RWPE2 (cell line): ENCODE data around the gene RFC5.

ENCODE experiments used
- ATAC-seq: fragments of 200-7000 bp; cut with Tn5 transposase; 3 replicates; pipeline ENCODE4 v1.9.1; 2021; ENCODE audit warnings: low read depth
- DNase-seq: peaks from one replicate; pipeline ENCODE4 v3.0.0-alpha.2; 2020; ENCODE audit warnings: low spot score
- H3K27ac ChIP-seq: fragments of 450-650 bp; 2 replicates; pipeline ENCODE4 v1.5.1; 2017; ENCODE audit warnings: mild to moderate bottlenecking; ENCODE audit not compliant: poor library complexity, severe bottlenecking
- H3K27me3 ChIP-seq: fragments of 250-450 bp; sonication (Bioruptor Pico); 2 replicates; pipeline ENCODE4 v1.5.1; 2021; ENCODE audit warnings: mild to moderate bottlenecking, moderate library complexity; ENCODE audit not compliant: insufficient read depth, poor library complexity, severe bottlenecking
- H3K36me3 ChIP-seq: fragments of 250-450 bp; sonication (Bioruptor Pico); 2 replicates; pipeline ENCODE4 v1.5.1; 2020; ENCODE audit warnings: low read depth, mild to moderate bottlenecking, moderate library complexity
- H3K4me1 ChIP-seq: fragments of 250-450 bp; sonication (Bioruptor Pico); 2 replicates; pipeline ENCODE4 v1.5.1; 2021; ENCODE audit warnings: mild to moderate bottlenecking, moderate library complexity; ENCODE audit not compliant: insufficient read depth, poor library complexity, severe bottlenecking
- H3K4me3 ChIP-seq: fragments of 250-450 bp; sonication (Bioruptor Pico); 2 replicates; pipeline ENCODE4 v1.5.1; 2021; ENCODE audit warnings: mild to moderate bottlenecking, moderate library complexity; ENCODE audit not compliant: severe bottlenecking
- H3K9me3 ChIP-seq: fragments of 250-450 bp; sonication (Bioruptor Pico); 2 replicates; pipeline ENCODE4 v1.5.1; 2021; ENCODE audit warnings: mild to moderate bottlenecking, moderate library complexity; ENCODE audit not compliant: severe bottlenecking
- TF ChIP-seq, protein P1 (sequence below): fragments of 450-650 bp; IDR thresholded peaks from one replicate; pipeline ENCODE4 v1.5.1; 2017; ENCODE audit warnings: mild to moderate bottlenecking, moderate library complexity; ENCODE audit not compliant: poor library complexity, severe bottlenecking

The RFC5 gene, protein sequence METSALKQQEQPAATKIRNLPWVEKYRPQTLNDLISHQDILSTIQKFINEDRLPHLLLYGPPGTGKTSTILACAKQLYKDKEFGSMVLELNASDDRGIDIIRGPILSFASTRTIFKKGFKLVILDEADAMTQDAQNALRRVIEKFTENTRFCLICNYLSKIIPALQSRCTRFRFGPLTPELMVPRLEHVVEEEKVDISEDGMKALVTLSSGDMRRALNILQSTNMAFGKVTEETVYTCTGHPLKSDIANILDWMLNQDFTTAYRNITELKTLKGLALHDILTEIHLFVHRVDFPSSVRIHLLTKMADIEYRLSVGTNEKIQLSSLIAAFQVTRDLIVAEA

DNA sequence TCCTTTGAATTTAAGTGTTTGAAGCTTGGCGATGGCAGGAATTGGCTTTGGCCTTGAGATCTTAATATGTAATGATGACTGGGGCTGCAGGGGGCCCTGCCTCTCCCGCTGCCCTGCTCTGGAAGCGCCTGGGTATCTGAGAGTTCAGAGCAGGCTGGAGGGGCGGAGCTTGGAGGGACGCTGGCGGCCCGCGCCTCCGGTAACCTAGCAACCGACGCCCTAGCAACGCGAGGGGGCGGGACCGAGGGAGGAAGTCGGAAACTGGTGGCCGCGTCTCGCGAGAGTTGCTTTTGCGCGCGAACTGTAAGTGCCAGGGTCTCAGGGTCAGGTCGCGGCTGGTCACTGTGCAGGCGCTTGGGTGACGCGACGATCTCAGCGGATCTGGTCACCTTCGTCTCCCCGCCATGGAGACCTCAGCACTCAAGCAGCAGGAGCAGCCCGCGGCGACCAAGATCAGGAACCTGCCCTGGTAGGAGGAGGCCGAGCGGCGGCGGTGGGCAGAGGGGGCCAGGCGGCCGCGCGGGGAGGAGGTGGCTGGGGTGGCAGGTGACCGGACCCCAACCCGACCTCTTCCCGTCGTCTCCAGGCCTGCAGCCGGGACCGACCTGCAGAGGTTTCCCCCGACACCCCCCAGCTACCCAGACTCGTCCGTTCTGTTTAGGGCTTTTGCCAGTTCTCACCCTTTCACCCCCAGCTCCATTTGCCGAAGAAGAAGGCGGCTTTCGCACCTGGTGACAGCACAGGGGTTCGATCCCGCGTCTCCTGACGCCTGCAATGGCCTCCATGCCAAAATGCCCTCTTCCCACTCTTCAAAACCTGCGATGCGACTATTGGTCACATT is at the start of gene RFC5:
Gene RFC5 (plus strand): TSS at position 280 of the 841 bp plus-strand sequence. CDS start 125 bp downstream, at position 405.
- TF ChIP-seq, protein P1, sequence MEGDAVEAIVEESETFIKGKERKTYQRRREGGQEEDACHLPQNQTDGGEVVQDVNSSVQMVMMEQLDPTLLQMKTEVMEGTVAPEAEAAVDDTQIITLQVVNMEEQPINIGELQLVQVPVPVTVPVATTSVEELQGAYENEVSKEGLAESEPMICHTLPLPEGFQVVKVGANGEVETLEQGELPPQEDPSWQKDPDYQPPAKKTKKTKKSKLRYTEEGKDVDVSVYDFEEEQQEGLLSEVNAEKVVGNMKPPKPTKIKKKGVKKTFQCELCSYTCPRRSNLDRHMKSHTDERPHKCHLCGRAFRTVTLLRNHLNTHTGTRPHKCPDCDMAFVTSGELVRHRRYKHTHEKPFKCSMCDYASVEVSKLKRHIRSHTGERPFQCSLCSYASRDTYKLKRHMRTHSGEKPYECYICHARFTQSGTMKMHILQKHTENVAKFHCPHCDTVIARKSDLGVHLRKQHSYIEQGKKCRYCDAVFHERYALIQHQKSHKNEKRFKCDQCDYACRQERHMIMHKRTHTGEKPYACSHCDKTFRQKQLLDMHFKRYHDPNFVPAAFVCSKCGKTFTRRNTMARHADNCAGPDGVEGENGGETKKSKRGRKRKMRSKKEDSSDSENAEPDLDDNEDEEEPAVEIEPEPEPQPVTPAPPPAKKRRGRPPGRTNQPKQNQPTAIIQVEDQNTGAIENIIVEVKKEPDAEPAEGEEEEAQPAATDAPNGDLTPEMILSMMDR = no peak
- peaks cover 37% of the 10 kb centered on the region for H3K36me3 ChIP-seq
- H3K4me1 ChIP-seq = peaks cover 6% of the 10 kb centered on the region
- peak within 1 kb of the TSS; percentile 40 for H3K27ac ChIP-seq
- ATAC-seq (peak; percentile 96), DNase-seq (peak; percentile 98)
- H3K9me3 ChIP-seq = no peaks in the 10 kb centered on the region
- H3K4me3 ChIP-seq = peak within 1 kb of the TSS; percentile 79
- H3K27me3 ChIP-seq = no peaks in the 10 kb centered on the region

DNA sequence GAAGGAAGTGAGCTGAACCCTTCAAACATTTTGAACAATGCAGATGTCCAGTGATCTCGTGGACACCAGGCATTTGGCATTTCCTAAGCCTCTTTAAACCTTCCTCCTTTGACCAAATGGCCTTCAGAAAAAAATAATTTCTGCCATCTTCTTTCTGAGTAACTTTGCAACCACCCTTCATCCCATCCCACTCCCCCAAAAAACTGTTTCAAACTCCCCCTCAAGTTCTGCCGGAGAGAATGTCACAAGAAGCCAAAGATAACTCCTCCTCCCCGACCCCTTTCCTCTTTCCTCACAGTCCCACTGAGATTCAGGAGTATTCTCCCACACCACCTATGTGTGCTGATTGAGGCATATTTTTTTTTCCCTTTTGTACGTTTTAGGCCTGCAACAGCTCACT is 49.5 kb upstream of the RFC5 start:
- H3K4me3 ChIP-seq = no peak overlapping the region
- H3K4me1 ChIP-seq = peaks cover 5% of the 10 kb centered on the region
- H3K27me3 ChIP-seq = no peaks in the 10 kb centered on the region
- H3K9me3 ChIP-seq = no peaks in the 10 kb centered on the region
- no peak for DNase-seq
- no peaks in the 10 kb centered on the region for H3K36me3 ChIP-seq
- no peak overlapping the region for H3K27ac ChIP-seq
- ATAC-seq = no peak
- TF ChIP-seq, protein P1 = no peak

DNA sequence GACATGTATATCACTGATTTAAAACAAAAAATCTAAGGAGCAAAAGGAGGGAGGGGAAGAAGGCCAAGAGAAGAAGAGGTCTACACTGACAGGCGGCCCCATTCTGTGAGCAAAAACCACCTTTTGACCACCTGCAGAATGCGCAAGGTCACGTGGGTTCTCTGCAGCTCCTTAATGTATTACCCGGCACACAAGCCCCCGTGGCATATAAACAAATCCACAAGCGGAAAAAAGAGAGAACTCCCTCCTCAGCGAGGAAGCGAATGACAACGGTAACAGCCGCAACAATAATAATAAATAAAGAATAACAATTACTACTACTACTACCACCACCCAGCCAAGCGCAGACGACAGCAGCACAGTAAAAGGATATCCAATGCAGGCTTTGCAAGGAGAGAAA is 49.0 kb upstream of the RFC5 start:
- Histone ChIP-seq H3K9me3 (no peaks in the 10 kb centered on the region), H3K4me3 (no peak overlapping the region), H3K4me1 (peaks cover 5% of the 10 kb centered on the region), H3K27me3 (no peaks in the 10 kb centered on the region), H3K36me3 (no peaks in the 10 kb centered on the region), H3K27ac (no peak overlapping the region)
- no peak for DNase-seq
- no peak for ATAC-seq
- TF ChIP-seq, protein P1 = no peak

DNA sequence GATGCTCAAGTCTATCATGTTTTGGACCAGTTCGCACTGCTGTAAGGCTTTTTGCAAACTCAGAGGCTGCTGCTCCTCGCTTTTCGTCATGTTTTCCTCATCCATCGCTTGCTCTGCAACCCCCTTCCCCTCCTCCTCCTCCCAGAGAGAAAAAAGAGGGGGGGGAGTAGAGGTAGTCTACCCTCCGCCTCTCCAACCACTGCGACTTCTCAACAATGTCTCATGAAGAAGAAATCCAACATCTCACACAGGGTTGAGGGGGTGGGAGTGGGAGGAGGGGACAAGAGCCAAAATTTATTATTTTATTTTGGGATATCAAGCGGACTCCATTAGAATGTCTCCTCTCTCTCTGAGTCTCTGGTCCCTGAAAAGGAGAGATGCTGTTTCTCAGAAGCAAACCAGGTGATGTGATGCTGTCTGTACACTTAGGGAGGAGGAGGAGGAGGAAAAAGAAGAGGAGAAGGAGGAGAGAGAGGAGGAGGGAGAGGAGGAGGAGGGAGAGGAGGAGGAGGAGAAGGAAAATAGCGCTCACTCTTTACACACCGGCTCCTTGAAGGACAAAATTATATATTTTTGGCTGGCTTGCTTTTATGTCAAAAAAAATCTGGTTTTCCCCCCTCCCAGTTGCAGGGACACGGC is 48.2 kb upstream of the RFC5 start:
- Histone ChIP-seq H3K4me1 (peaks cover 5% of the 10 kb centered on the region), H3K36me3 (no peaks in the 10 kb centered on the region), H3K9me3 (no peaks in the 10 kb centered on the region), H3K27me3 (no peaks in the 10 kb centered on the region), H3K4me3 (peak overlapping the region; percentile 81), H3K27ac (no peak overlapping the region)
- no peak for DNase-seq
- no peak for ATAC-seq
- TF ChIP-seq, protein P1 = no peak
